Measurements from ENCODE around the gene GPHN.
A peak's percentile ranks its signal among the peaks of the same experiment; 100 is the strongest.

The GPHN gene

DNA sequence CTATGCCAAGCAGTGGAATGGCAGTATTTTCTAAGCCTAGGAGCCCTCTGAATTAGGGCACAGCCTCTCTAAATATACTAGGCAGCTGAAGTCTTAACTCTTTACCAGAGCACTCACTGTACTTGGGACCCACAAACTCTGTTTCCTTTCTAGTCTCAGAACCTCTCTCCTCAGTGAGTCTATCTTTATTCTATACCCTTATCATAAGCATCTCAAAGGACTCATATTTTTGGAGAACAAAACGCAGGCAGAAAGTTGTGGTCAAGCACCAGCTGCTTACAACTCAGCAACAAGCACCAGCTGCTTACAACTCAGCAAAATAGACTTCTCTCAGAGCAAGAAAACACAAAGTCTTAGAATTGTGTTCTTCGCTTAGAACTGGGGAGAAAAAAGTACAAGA, 20.8 kb upstream of the GPHN start:
- WGBS (ENCODE audit: extremely low coverage, insufficient coverage, insufficient read length): no CpG with 5 or more reads among the region's 2 CpGs
- Histone ChIP-seq H4K91ac (ENCODE audit: low read depth, low read length) (no peak overlapping the region), H2BK120ac (ENCODE audit: insufficient read depth, low read length, poor library complexity) (no peak overlapping the region), H4K8ac (ENCODE audit: low read depth, low read length) (no peak overlapping the region), H2BK12ac (ENCODE audit: low read length) (no peak overlapping the region), H2AFZ (ENCODE audit: insufficient read depth, low read length, poor library complexity) (no peak overlapping the region), H3K27ac (ENCODE audit: low read depth, low read length) (no peak overlapping the region), H3K4me1 (ENCODE audit: control insufficient read depth in 1 of 2, insufficient read depth in 2 of 2, low read length in 2 of 2) (no peaks in the 10 kb centered on the region), H3K18ac (ENCODE audit: low read length) (no peak overlapping the region), H2BK5ac (ENCODE audit: low read depth, low read length, poor library complexity) (no peak overlapping the region), H3K9me3 (ENCODE audit: insufficient read depth, low read depth, low read length) (no peaks in the 10 kb centered on the region), H2AK5ac (ENCODE audit: low read length) (no peak overlapping the region), H3K9ac (ENCODE audit: low read length) (no peak overlapping the region), H4K12ac (ENCODE audit: low read depth, low read length) (no peak overlapping the region), H3K79me2 (ENCODE audit: control insufficient read depth, insufficient read depth, low read length, poor library complexity) (no peaks in the 10 kb centered on the region), H3K4ac (ENCODE audit: low read depth, low read length) (no peak overlapping the region), H3K14ac (ENCODE audit: low read length) (no peak overlapping the region), H3K79me1 (ENCODE audit: low read length) (no peaks in the 10 kb centered on the region), H3K4me2 (ENCODE audit: low read length) (no peak overlapping the region), H3K36me3 (ENCODE audit: control insufficient read depth in 1 of 2, insufficient read depth in 2 of 2, low read length in 2 of 2) (no peaks in the 10 kb centered on the region), H3K4me3 (ENCODE audit: low read depth, low read length) (no peak overlapping the region), H3K23ac (ENCODE audit: low read length) (no peak overlapping the region), H3K27me3 (ENCODE audit: insufficient read depth, low read length) (no peaks in the 10 kb centered on the region)
- DNase-seq: no peak

GRCh38 chr14:66490143-66491111, 17.5 kb upstream of the GPHN start:
- no peak overlapping the region for H3K14ac ChIP-seq (ENCODE audit: low read length)
- DNase-seq: no peak
- H3K4me3 ChIP-seq (ENCODE audit: low read depth, low read length): no peak overlapping the region
- no peak overlapping the region for H3K18ac ChIP-seq (ENCODE audit: low read length)
- H2BK120ac ChIP-seq (ENCODE audit: insufficient read depth, low read length, poor library complexity): no peak overlapping the region
- H3K23ac ChIP-seq (ENCODE audit: low read length): no peak overlapping the region
- H3K4ac ChIP-seq (ENCODE audit: low read depth, low read length): no peak overlapping the region
- no peaks in the 10 kb centered on the region for H3K79me1 ChIP-seq (ENCODE audit: low read length)
- H2BK5ac ChIP-seq (ENCODE audit: low read depth, low read length, poor library complexity): no peak overlapping the region
- H3K9me3 ChIP-seq (ENCODE audit: insufficient read depth, low read depth, low read length): no peaks in the 10 kb centered on the region
- no peak overlapping the region for H3K27ac ChIP-seq (ENCODE audit: low read depth, low read length)
- H2AK5ac ChIP-seq (ENCODE audit: low read length): no peak overlapping the region
- no peaks in the 10 kb centered on the region for H3K79me2 ChIP-seq (ENCODE audit: control insufficient read depth, insufficient read depth, low read length, poor library complexity)
- H4K12ac ChIP-seq (ENCODE audit: low read depth, low read length): no peak overlapping the region
- no peak overlapping the region for H3K9ac ChIP-seq (ENCODE audit: low read length)
- H4K91ac ChIP-seq (ENCODE audit: low read depth, low read length): no peak overlapping the region
- H4K8ac ChIP-seq (ENCODE audit: low read depth, low read length): no peak overlapping the region
- H3K4me2 ChIP-seq (ENCODE audit: low read length): no peak overlapping the region
- H3K4me1 ChIP-seq (ENCODE audit: control insufficient read depth in 1 of 2, insufficient read depth in 2 of 2, low read length in 2 of 2): no peaks in the 10 kb centered on the region
- WGBS (ENCODE audit: extremely low coverage, insufficient coverage, insufficient read length): no CpG with 5 or more reads among the region's 3 CpGs
- H2AFZ ChIP-seq (ENCODE audit: insufficient read depth, low read length, poor library complexity): no peak overlapping the region
- no peaks in the 10 kb centered on the region for H3K36me3 ChIP-seq (ENCODE audit: control insufficient read depth in 1 of 2, insufficient read depth in 2 of 2, low read length in 2 of 2)
- no peak overlapping the region for H2BK12ac ChIP-seq (ENCODE audit: low read length)
- H3K27me3 ChIP-seq (ENCODE audit: insufficient read depth, low read length): no peaks in the 10 kb centered on the region

DNA sequence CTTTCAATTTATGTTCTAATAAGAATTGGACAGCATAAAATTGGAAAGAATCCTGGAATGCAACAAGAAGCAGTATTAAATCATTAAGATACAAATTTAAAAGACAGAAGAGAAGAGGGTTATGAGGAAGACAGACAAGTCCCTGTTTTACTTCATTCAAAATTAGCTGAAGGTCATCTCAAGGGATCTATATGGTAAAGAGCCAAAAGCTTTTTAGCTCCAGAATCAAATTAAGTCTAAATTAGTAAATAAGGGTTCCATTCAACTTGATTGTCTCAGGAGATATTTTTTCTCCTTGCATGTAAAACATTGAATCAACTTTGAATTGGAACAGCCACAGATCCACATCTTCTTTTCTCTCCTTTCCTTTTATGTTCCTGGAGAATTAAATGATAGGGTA, 14.2 kb upstream of the GPHN start:
- no peak overlapping the region for H2AFZ ChIP-seq (ENCODE audit: insufficient read depth, low read length, poor library complexity)
- H3K4me1 ChIP-seq (ENCODE audit: control insufficient read depth in 1 of 2, insufficient read depth in 2 of 2, low read length in 2 of 2): no peaks in the 10 kb centered on the region
- no peaks in the 10 kb centered on the region for H3K79me1 ChIP-seq (ENCODE audit: low read length)
- no peaks in the 10 kb centered on the region for H3K9me3 ChIP-seq (ENCODE audit: insufficient read depth, low read depth, low read length)
- H4K91ac ChIP-seq (ENCODE audit: low read depth, low read length): no peak overlapping the region
- no peak overlapping the region for H2BK12ac ChIP-seq (ENCODE audit: low read length)
- no peak overlapping the region for H3K9ac ChIP-seq (ENCODE audit: low read length)
- no peak overlapping the region for H2BK5ac ChIP-seq (ENCODE audit: low read depth, low read length, poor library complexity)
- H3K36me3 ChIP-seq (ENCODE audit: control insufficient read depth in 1 of 2, insufficient read depth in 2 of 2, low read length in 2 of 2): no peaks in the 10 kb centered on the region
- H3K23ac ChIP-seq (ENCODE audit: low read length): no peak overlapping the region
- H3K18ac ChIP-seq (ENCODE audit: low read length): no peak overlapping the region
- H2BK120ac ChIP-seq (ENCODE audit: insufficient read depth, low read length, poor library complexity): no peak overlapping the region
- no peak overlapping the region for H3K27ac ChIP-seq (ENCODE audit: low read depth, low read length)
- H3K14ac ChIP-seq (ENCODE audit: low read length): no peak overlapping the region
- no peak overlapping the region for H3K4me3 ChIP-seq (ENCODE audit: low read depth, low read length)
- no peak overlapping the region for H2AK5ac ChIP-seq (ENCODE audit: low read length)
- H3K79me2 ChIP-seq (ENCODE audit: control insufficient read depth, insufficient read depth, low read length, poor library complexity): no peaks in the 10 kb centered on the region
- DNase-seq: no peak
- no peak overlapping the region for H4K12ac ChIP-seq (ENCODE audit: low read depth, low read length)
- H4K8ac ChIP-seq (ENCODE audit: low read depth, low read length): no peak overlapping the region
- no peak overlapping the region for H3K4me2 ChIP-seq (ENCODE audit: low read length)
- no peak overlapping the region for H3K4ac ChIP-seq (ENCODE audit: low read depth, low read length)
- H3K27me3 ChIP-seq (ENCODE audit: insufficient read depth, low read length): no peaks in the 10 kb centered on the region

- no peaks in the 10 kb centered on the region for H3K9me3 ChIP-seq (ENCODE audit: insufficient read depth, low read depth, low read length)
- no CpG with 5 or more reads among the region's 4 CpGs for WGBS (ENCODE audit: extremely low coverage, insufficient coverage, insufficient read length)
- no peak overlapping the region for H4K91ac ChIP-seq (ENCODE audit: low read depth, low read length)
- H2AFZ ChIP-seq (ENCODE audit: insufficient read depth, low read length, poor library complexity): no peak overlapping the region
- no peak overlapping the region for H3K4ac ChIP-seq (ENCODE audit: low read depth, low read length)
- no peak overlapping the region for H2BK5ac ChIP-seq (ENCODE audit: low read depth, low read length, poor library complexity)
- H3K79me1 ChIP-seq (ENCODE audit: low read length): no peaks in the 10 kb centered on the region
- no peak overlapping the region for H3K9ac ChIP-seq (ENCODE audit: low read length)
- H3K18ac ChIP-seq (ENCODE audit: low read length): no peak overlapping the region
- no peak overlapping the region for H2AK5ac ChIP-seq (ENCODE audit: low read length)
- H3K14ac ChIP-seq (ENCODE audit: low read length): no peak overlapping the region
- no peak overlapping the region for H3K4me2 ChIP-seq (ENCODE audit: low read length)
- H3K27ac ChIP-seq (ENCODE audit: low read depth, low read length): no peak overlapping the region
- peak in 1 of 2 donors; percentile 66 for DNase-seq
- no peak overlapping the region for H3K4me3 ChIP-seq (ENCODE audit: low read depth, low read length)
- no peak overlapping the region for H4K12ac ChIP-seq (ENCODE audit: low read depth, low read length)
- no peak overlapping the region for H4K8ac ChIP-seq (ENCODE audit: low read depth, low read length)
- no peaks in the 10 kb centered on the region for H3K4me1 ChIP-seq (ENCODE audit: control insufficient read depth in 1 of 2, insufficient read depth in 2 of 2, low read length in 2 of 2)
- H2BK12ac ChIP-seq (ENCODE audit: low read length): no peak overlapping the region
- H3K79me2 ChIP-seq (ENCODE audit: control insufficient read depth, insufficient read depth, low read length, poor library complexity): no peaks in the 10 kb centered on the region
- H3K27me3 ChIP-seq (ENCODE audit: insufficient read depth, low read length): no peaks in the 10 kb centered on the region
- H3K36me3 ChIP-seq (ENCODE audit: control insufficient read depth in 1 of 2, insufficient read depth in 2 of 2, low read length in 2 of 2): no peaks in the 10 kb centered on the region
- no peak overlapping the region for H3K23ac ChIP-seq (ENCODE audit: low read length)
- H2BK120ac ChIP-seq (ENCODE audit: insufficient read depth, low read length, poor library complexity): no peak overlapping the region
These were observed 12.5 kb upstream of the GPHN start for GRCh38 chr14:66495218-66496098.

Measured in trophoblast cell (in vitro differentiated cells and primary cell).